K562 (cell line): ENCODE measurements around the gene FSTL4. TPM values are rescaled to one million over a fixed set of nuclear protein-coding genes. Genes with fewer than 3 reads are reported as not detected.

ENCODE experiments used
- ATAC-seq: fragments of 200-7000 bp; cut with Tn5 transposase; 3 replicates; pipeline ENCODE4 v1.9.1; 2020; ENCODE audit warnings: moderate library complexity
- BruUV-seq: library from RNA; stranded (reverse); fragments of 400-500 nt; replicated peaks from 2 replicates; lab custom pipeline; 2021; lab: Mats Ljungman, UMichigan
- CTCF ChIA-PET: fragments of 300-600 bp; formaldehyde crosslinking; extraction: SDS; loops from one replicate; lab custom pipeline; 2021; ENCODE audit warnings: low intra/inter-chr PET ratio; lab: Yijun Ruan, JAX
- POLR2A ChIA-PET: fragments of 300-600, 350-650 bp; sonication (Branson Sonifier 250); formaldehyde crosslinking; extraction: SDS; loops from one replicate; lab custom pipeline; 2021; ENCODE audit warnings: antibody characterized with exemption, inconsistent platforms; lab: Yijun Ruan, JAX
- DNase-seq, 4 experiments: peaks; one replicate each; pipeline versions ENCODE4 v3.0.0 to v3.0.0-alpha.2; 2011 to 2018; ENCODE audit warnings: low spot score in 3 of 4, mixed read lengths in 3 of 4; ENCODE audit errors: extremely low read depth in 1 of 4
- FAIRE-seq: peaks from 2 replicates; lab custom pipeline; 2011; peaks lifted over from hg19 to GRCh38; lab: Jason Lieb, UNC
- H2AFZ ChIP-seq: 2 replicates; pipeline ENCODE4 v1.6.0; 2011; ENCODE audit warnings: low read depth, low read length, control low read depth, inconsistent platforms
- H3K27ac ChIP-seq: fragments of 200-600 bp; 3 replicates; pipeline ENCODE4 v1.8.0; 2011; ENCODE audit warnings: low read depth, mild to moderate bottlenecking, control low read depth, inconsistent platforms, low read length, moderate library complexity, mixed read lengths; ENCODE audit errors: extremely low read depth
- H3K27me3 ChIP-seq, 2 experiments: fragments of 300-600 bp in 1 of 2; 2 replicates in 1 of 2; 3 replicates in 1 of 2; pipeline versions ENCODE4 v1.6.0 to v1.8.0; 2011; ENCODE audit warnings: inconsistent platforms in 2 of 2, low read length in 2 of 2, mild to moderate bottlenecking in 1 of 2, mixed read lengths in 1 of 2, moderate library complexity in 1 of 2; ENCODE audit not compliant: control insufficient read depth in 2 of 2, insufficient read depth in 2 of 2
- H3K36me3 ChIP-seq: fragments of 300-600 bp; 3 replicates; pipeline ENCODE4 v1.8.0; 2011; ENCODE audit warnings: mild to moderate bottlenecking, low read length, inconsistent platforms; ENCODE audit not compliant: control insufficient read depth, insufficient read depth
- H3K4me1 ChIP-seq, 2 experiments: fragments of 200-600 bp in 1 of 2; replicated peaks in 1 of 2; 2 replicates in 1 of 2; 3 replicates in 1 of 2; pipeline versions ENCODE4 v1.5.1 to v1.8.0; 2011; ENCODE audit warnings: inconsistent platforms in 2 of 2, low read length in 2 of 2, mild to moderate bottlenecking in 1 of 2, mixed read lengths in 1 of 2, moderate library complexity in 1 of 2; ENCODE audit not compliant: control insufficient read depth in 2 of 2, insufficient read depth in 2 of 2
- H3K4me2 ChIP-seq: 2 replicates; pipeline ENCODE4 v1.6.1; 2011; ENCODE audit warnings: low read length, control low read depth, inconsistent platforms, mixed read lengths; ENCODE audit not compliant: insufficient read depth
- H3K4me3 ChIP-seq: fragments of 200-600 bp; sonication (generic), shearing (Covaris generic); 2 replicates; pipeline ENCODE4 v1.5.1; 2016; ENCODE audit warnings: control low read depth, inconsistent platforms
- H3K79me2 ChIP-seq: fragments of 200-600 bp; 3 replicates; pipeline ENCODE4 v1.8.0; 2011; ENCODE audit warnings: low read length, inconsistent platforms; ENCODE audit not compliant: control insufficient read depth, insufficient read depth
- H3K9ac ChIP-seq, 2 experiments: 2 replicates each; pipeline versions ENCODE4 v1.6.0 to v1.6.1; 2011; ENCODE audit warnings: low read depth in 2 of 2, low read length in 2 of 2, control low read depth in 1 of 2, inconsistent platforms in 1 of 2, mild to moderate bottlenecking in 1 of 2, mixed read lengths in 1 of 2; ENCODE audit not compliant: insufficient read depth in 1 of 2
- H3K9me1 ChIP-seq: one replicate; pipeline ENCODE4 v1.6.0; 2011; ENCODE audit warnings: inconsistent platforms, mild to moderate bottlenecking, low read length, moderate library complexity; ENCODE audit not compliant: control insufficient read depth, insufficient read depth
- H3K9me3 ChIP-seq: replicated peaks from 2 replicates; pipeline ENCODE4 v1.5.1; 2011; ENCODE audit warnings: low read depth, low read length, inconsistent platforms; ENCODE audit not compliant: control insufficient read depth, insufficient read depth
- H4K20me1 ChIP-seq: replicated peaks from 2 replicates; pipeline ENCODE4 v1.6.1; 2011; ENCODE audit warnings: low read length, inconsistent platforms, mixed read lengths; ENCODE audit not compliant: control insufficient read depth, insufficient read depth
- CTCF ChIP-seq, 3 experiments: IDR thresholded peaks in 2 of 3; conservative IDR thresholded peaks in 1 of 3; 2 replicates each; pipeline ENCODE4 v1.5.1; 2011 to 2012; ENCODE audit warnings: low read length in 3 of 3, mild to moderate bottlenecking in 3 of 3, control low read depth in 2 of 3, improper control_type of control experiment in 1 of 3, inconsistent platforms in 1 of 3, low read depth in 1 of 3, mixed read lengths in 1 of 3, moderate library complexity in 1 of 3; ENCODE audit not compliant: insufficient read depth in 2 of 3
- CTCFL ChIP-seq: IDR thresholded peaks from 2 replicates; pipeline ENCODE4 v1.6.1; 2011; ENCODE audit warnings: borderline replicate concordance, low read depth, mild to moderate bottlenecking, moderate library complexity, low read length; ENCODE audit not compliant: insufficient read depth, poor library complexity, severe bottlenecking
- ZNF830 ChIP-seq: fragments of 250-450 bp; sonication (Bioruptor Pico); IDR thresholded peaks from 2 replicates; pipeline ENCODE4 v1.5.0; 2021; ENCODE audit warnings: mild to moderate bottlenecking
- WGBS: fragments of 100-300 bp; shearing (Covaris generic); methylation state at CpG from one replicate; pipeline ENCODE4 v1.1.6; 2016; ENCODE audit warnings: low coverage, mixed read lengths; ENCODE audit not compliant: insufficient coverage; ENCODE audit errors: missing lambda C conversion rate; 5-methylcytosine and 5-hydroxymethylcytosine counted together
- in situ Hi-C: fragments of 300-500 bp; cut with MboI; formaldehyde crosslinking; loops from 4 replicates; pipeline ENCODE4 v1.15.0; 2018; ENCODE audit warnings: inconsistent platforms, mixed read lengths
- intact Hi-C: fragments of 100-400 bp; cut with micrococcal nuclease; formaldehyde crosslinking; loops from 2 replicates; pipeline ENCODE4 v1.14.2; 2022
- polyA plus RNA-seq, 8 experiments: library from polyadenylated mRNA; depleted of rRNA in 4 of 8; stranded (reverse) in 5 of 8; unstranded in 3 of 8; fragments of >200 nt; fragmentation: Nextera tagmentation in 2 of 8; fragmentation: Illumina TruSeq in 1 of 8; extraction: Ambion mirVana in 2 of 8; extraction: Trizol in 1 of 8; gene quantifications; 2 replicates each; pipeline versions ENCODE4 v1.2.1 to v1.2.3, GENCODE V29; 2011 to 2014; ENCODE audit warnings: inconsistent platforms in 1 of 8, missing spikeins in 1 of 8
- total RNA-seq, 7 experiments: library from RNA; depleted of rRNA in 6 of 7; stranded (reverse); fragments of >200 nt in 6 of 7; fragmentation: Illumina TruSeq in 2 of 7; extraction: Trizol in 2 of 7; gene quantifications; 2 replicates each; pipeline versions ENCODE4 v1.2.1 to v1.2.3, GENCODE V29; 2011 to 2021; ENCODE audit warnings: low replicate concordance in 1 of 7

FSTL4 gene
- total and polyA plus RNA-seq, 9 of the 15 experiments (the other 6 are each of a cell fraction or from before 2014, with no cell fraction given), result 0.08 to 0.18 (median 0.10) TPM; not detected in 5

- ATAC-seq, result peak; percentile 14; the same call in 2 of the 3 replicates
- TF ChIP-seq ZNF830 (no peak), CTCFL (peak; percentile 55), CTCF (IDR thresholded peaks at IDR 0.05 in 2 of 3, conservative IDR thresholded peaks at IDR 0.05 in 1 of 3; ENCODE audit: insufficient read depth in 2 of 3, low read depth in 1 of 3, low read length in 3 of 3) (peak in 2 of 3 experiments; percentile 7; a peak in 1 of 6 replicates)
- peak in 1 of 4 experiments; percentile 14 for DNase-seq
- peak overlapping the region in 1 of 2 experiments; percentile 42; a peak in 1 of 4 replicates for H3K9ac ChIP-seq
- H3K4me1 ChIP-seq, result peaks cover 18 to 22% of the 10 kb centered on the region in 2 experiments
- H3K4me3 ChIP-seq, result no peak overlapping the region
- no peak overlapping the region for H3K4me2 ChIP-seq
- no peaks in the 10 kb centered on the region for H3K79me2 ChIP-seq
- no peaks in the 10 kb centered on the region for H3K36me3 ChIP-seq
- H3K9me1 ChIP-seq, result no peaks in the 10 kb centered on the region
- BruUV-seq, result no TSS peak
- ChIA-PET CTCF (no interaction called here), POLR2A (interaction anchor here (0.7 to 0.8 kb wide), 3 partner anchors 9 to 12 kb away, joined by 3 to 4 read pairs (median 3); no protein-coding TSS in a partner anchor)
- intact Hi-C loops (no loop called here), in situ Hi-C loops (no loop called here)
- H3K27ac ChIP-seq, result no peak overlapping the region
- H4K20me1 ChIP-seq, result no peaks in the 10 kb centered on the region; the same call in 1 of the 2 replicates
- peaks cover 0 to 7% of the 10 kb centered on the region in 2 experiments; a peak in 1 of 5 replicates for H3K27me3 ChIP-seq
- no peak for FAIRE-seq
- 30% methylated on average over 7 of the region's 8 CpGs for WGBS
- no peaks in the 10 kb centered on the region; the same call in 1 of the 2 replicates for H3K9me3 ChIP-seq
- H2AFZ ChIP-seq, result peak overlapping the region; percentile 32; the same call in 1 of the 2 replicates
These were observed 375.8 kb downstream of the FSTL4 start for GRCh38 chr5:133236541-133236951.
